ENCODE measurements around the gene SNPH. TPM values are rescaled to one million over a fixed set of nuclear protein-coding genes. Genes with fewer than 3 reads are reported as not detected.

The SNPH gene
- total and polyA plus RNA-seq, 7 donors, result under 0.01 to 21.0 (median 6.4) TPM

DNA sequence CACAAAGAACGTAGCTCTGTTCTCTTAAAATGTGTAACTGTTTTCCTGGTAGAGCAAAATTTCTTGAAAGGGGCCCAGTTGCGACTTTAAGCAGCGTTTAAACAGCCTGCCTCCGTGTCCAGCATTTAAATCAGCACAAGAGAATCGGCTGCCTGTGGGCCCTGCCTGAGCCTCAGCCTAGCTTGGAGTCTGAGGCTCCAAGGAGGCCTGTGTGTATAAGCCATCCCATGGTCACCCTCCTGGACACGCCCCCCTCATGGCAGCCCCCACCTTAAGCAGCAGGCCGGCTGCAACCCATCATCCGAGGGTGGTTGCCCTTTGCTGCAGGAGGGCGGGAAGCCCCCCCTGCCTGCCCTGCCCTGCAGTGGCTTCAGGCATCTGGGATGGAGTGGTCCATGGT lies 44.0 kb downstream of the SNPH start:
- H3K9me3 ChIP-seq, result no peaks in the 10 kb centered on the region
- no peak overlapping the region for H3K4me3 ChIP-seq
- H3K36me3 ChIP-seq, result peaks cover 0 to 12% (median 0%) of the 10 kb centered on the region in 4 donors
- intact Hi-C loops (cut with DNase I), result loop anchor here (10.0 kb wide), 1 partner anchor 465 kb away; no protein-coding TSS in a partner anchor
- peaks cover 0 to 10% (median 8%) of the 10 kb centered on the region in 4 donors for H3K4me1 ChIP-seq
- H3K27me3 ChIP-seq, result no peaks in the 10 kb centered on the region
- TF ChIP-seq EP300 (IDR thresholded peaks at IDR 0.05) (no peak), POLR2A (IDR thresholded peaks at IDR 0.05) (no peak), POLR2AphosphoS5 (IDR thresholded peaks at IDR 0.05) (no peak)
- TF ChIP-seq, protein P1, sequence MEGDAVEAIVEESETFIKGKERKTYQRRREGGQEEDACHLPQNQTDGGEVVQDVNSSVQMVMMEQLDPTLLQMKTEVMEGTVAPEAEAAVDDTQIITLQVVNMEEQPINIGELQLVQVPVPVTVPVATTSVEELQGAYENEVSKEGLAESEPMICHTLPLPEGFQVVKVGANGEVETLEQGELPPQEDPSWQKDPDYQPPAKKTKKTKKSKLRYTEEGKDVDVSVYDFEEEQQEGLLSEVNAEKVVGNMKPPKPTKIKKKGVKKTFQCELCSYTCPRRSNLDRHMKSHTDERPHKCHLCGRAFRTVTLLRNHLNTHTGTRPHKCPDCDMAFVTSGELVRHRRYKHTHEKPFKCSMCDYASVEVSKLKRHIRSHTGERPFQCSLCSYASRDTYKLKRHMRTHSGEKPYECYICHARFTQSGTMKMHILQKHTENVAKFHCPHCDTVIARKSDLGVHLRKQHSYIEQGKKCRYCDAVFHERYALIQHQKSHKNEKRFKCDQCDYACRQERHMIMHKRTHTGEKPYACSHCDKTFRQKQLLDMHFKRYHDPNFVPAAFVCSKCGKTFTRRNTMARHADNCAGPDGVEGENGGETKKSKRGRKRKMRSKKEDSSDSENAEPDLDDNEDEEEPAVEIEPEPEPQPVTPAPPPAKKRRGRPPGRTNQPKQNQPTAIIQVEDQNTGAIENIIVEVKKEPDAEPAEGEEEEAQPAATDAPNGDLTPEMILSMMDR (IDR thresholded peaks at IDR 0.05), result no peak
- WGBS, 2 donors, result 81 to 82% methylated on average over 9 of the region's 9 CpGs
- no peak overlapping the region for H3K27ac ChIP-seq
- no peak for DNase-seq

DNA sequence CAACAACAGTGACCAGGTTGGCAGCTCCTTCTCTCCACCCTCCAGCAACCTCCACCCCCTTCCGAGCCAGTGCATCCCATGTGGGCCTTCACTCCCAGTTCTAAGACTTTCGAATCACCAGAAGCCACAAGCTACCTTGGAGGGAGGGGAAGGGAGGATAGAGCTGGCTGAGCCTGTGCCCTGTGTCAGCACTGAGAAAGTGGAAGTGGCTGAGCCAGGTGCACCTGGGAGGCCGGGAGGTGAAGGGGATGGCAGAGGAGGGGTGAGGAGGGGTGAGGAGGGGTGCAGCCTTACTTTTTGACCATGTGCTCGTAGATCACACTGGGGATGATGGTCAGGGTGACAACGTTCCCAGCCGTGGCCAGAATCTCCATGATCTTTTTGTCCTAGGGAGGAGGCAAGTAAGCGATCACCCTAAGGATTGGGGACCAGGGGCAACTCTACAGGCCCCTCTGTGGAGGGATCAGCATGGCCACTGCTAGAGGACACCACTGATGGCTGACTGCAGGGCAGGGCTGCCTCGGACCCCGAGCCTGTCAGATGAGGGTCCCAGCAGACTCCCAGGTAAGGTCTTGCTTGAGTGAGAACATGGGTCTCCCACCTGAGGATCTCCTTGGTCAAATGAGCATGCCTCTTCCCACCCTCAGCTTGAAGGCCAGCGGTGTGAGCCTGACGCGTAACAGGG lies 44.6 kb downstream of the SNPH start:
- DNase-seq, result no peak
- Histone ChIP-seq H3K4me3 (no peak overlapping the region), H3K9me3 (no peaks in the 10 kb centered on the region), H3K27ac (no peak overlapping the region), H3K27me3 (no peaks in the 10 kb centered on the region), H3K36me3 (peaks cover 0 to 6% (median 0%) of the 10 kb centered on the region in 4 donors), H3K4me1 (peaks cover 0 to 10% (median 8%) of the 10 kb centered on the region in 4 donors)
- intact Hi-C loops (cut with DNase I), result loop anchor here (10.0 kb wide), 1 partner anchor 464 kb away; no protein-coding TSS in a partner anchor
- TF ChIP-seq POLR2A (IDR thresholded peaks at IDR 0.05), result no peak
- no peak for TF ChIP-seq EP300 (IDR thresholded peaks at IDR 0.05)
- no peak for TF ChIP-seq POLR2AphosphoS5 (IDR thresholded peaks at IDR 0.05)
- TF ChIP-seq, protein P1 (IDR thresholded peaks at IDR 0.05), result no peak
- WGBS, 2 donors, result 85 to 91% methylated on average over 12 of the region's 12 CpGs

DNA sequence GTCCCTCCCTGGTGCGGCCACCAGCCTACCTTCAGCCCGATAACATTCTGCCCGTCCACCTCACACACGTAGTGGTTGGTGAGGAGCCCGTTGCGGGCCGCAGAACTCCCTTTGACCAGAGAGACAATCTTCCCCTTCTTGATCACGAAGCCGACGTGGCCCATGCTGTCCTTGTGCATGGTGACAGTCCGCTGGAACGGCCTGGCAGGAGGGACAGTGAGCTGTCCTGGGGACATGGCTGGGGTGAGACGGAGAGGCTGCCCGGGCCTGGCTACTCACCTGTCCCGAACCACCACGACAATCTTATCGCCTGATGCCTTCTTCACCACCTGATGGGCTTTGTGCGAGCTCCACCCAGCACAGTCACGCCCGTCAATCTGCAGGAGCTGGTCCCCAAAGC lies 46.2 kb downstream of the SNPH start:
- Histone ChIP-seq H3K27me3 (no peaks in the 10 kb centered on the region), H3K4me1 (peaks cover 0 to 10% (median 8%) of the 10 kb centered on the region in 4 donors), H3K36me3 (no peaks in the 10 kb centered on the region), H3K9me3 (no peaks in the 10 kb centered on the region), H3K27ac (no peak overlapping the region), H3K4me3 (no peak overlapping the region)
- no peak for TF ChIP-seq POLR2A (IDR thresholded peaks at IDR 0.05)
- no peak for TF ChIP-seq POLR2AphosphoS5 (IDR thresholded peaks at IDR 0.05)
- TF ChIP-seq, protein P1 (IDR thresholded peaks at IDR 0.05), result no peak
- TF ChIP-seq EP300 (IDR thresholded peaks at IDR 0.05), result no peak
- no peak for DNase-seq
- 94 to 95% methylated on average over 20 of the region's 20 CpGs for WGBS, 2 donors
- intact Hi-C loops (cut with DNase I), result loop anchor here (10.0 kb wide), 1 partner anchor 462 kb away; no protein-coding TSS in a partner anchor

DNA sequence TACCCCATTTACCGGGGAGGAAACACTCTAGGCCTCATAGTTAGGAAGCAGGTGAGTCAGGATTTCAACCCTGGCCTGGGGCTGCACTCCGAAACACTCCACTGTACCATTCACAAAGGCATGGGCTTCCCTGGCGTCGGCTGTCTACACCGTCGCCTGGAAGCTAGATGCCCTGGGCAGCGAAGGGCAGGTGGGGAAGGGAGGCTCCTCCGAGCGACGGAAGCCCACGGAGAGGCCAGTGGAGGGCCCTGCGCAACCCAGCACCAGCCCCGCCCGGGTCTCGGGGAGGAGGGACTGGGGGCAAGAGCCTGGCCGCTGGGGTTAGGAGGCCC lies 46.8 kb downstream of the SNPH start:
- no peak for DNase-seq
- intact Hi-C loops (cut with DNase I), result loop anchor here (1.0 to 10.0 kb wide), 2 partner anchors 124 to 462 kb away; no protein-coding TSS in a partner anchor
- TF ChIP-seq POLR2A (IDR thresholded peaks at IDR 0.05) (no peak), EP300 (IDR thresholded peaks at IDR 0.05) (no peak), POLR2AphosphoS5 (IDR thresholded peaks at IDR 0.05) (no peak)
- TF ChIP-seq, protein P1 (IDR thresholded peaks at IDR 0.05), result no peak
- Histone ChIP-seq H3K4me1 (peaks cover 0 to 10% (median 8%) of the 10 kb centered on the region in 4 donors), H3K27ac (no peak overlapping the region), H3K9me3 (no peaks in the 10 kb centered on the region), H3K36me3 (no peaks in the 10 kb centered on the region), H3K27me3 (no peaks in the 10 kb centered on the region), H3K4me3 (no peak overlapping the region)
- 85 to 90% methylated on average over 16 of the region's 16 CpGs for WGBS, 2 donors
